HG03064 (cell line): Measurements from ENCODE around the gene MDM4.

ENCODE experiments used
- ATAC-seq: cut with Tn5 transposase; IDR thresholded peaks from one replicate; pipeline ENCODE4 v1.9.1; 2021; ENCODE audit warnings: low read depth; ENCODE audit not compliant: unreplicated experiment

Gene MDM4

DNA sequence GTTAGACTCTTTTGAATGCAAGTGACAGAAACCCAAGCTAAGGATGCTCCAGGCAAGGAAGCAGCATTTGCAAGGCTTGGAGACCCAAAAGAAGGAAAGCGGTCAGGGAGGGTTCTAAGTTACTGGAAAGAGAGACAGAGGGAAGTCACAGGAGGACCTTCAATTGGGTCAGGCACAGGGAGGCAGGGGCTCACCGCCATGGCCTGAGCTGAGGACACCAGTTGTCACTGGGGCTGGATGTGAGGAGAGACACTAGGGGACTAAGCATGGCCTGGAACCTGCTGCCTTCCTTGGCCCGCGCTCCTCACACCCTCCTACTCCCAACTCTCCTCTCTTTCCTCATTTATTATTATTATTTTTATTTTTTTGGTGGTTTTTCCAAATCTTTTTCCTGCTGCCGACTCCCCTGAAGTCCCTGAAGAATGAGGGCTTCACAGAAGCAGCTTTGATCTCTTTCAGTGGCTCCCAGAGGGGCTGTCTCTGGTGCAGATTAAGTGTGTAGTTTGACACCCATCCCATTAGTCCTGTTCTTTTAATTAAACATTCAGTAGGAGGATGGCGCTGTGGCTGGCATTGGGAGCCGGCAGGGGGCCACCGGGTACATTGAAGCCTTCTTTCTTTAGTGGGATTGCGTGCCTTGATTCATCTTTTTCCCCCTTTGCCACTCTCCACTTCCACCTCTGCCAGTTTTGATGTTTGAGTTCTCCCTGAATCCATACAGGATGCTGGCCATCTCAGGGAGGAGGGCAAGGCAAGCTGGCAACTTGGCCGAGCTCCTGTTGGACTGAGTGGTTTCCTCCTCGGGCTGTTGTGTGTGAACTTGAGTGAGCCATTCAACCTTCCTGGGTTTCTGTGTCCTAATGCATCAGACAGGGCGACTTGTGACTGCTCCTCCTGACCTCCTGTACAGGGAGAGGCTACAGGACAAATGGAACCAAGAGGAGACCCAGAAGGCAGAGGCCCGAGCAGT lies 59.3 kb downstream of the MDM4 start:
- no peak for ATAC-seq

DNA sequence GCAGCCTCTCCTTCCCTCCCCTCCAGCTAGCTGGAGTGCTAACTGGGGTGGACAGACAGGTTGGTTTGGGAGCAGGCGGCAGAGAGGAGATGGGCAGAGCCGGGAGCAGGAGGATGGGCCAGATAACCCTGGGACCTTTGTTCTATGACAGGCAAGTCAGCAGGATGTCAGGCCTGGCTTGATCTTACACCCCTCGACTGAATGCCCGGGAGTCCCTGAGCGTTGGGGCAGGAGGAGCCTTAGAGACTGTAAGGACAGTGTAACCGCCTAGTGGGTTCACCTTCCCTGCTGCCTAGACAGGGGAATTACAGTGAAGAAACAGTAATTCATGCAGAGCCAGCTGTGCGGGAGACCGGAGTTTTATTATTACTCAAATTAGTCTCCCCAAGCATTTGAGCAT lies 60.2 kb downstream of the MDM4 start:
- ATAC-seq, result no peak

DNA sequence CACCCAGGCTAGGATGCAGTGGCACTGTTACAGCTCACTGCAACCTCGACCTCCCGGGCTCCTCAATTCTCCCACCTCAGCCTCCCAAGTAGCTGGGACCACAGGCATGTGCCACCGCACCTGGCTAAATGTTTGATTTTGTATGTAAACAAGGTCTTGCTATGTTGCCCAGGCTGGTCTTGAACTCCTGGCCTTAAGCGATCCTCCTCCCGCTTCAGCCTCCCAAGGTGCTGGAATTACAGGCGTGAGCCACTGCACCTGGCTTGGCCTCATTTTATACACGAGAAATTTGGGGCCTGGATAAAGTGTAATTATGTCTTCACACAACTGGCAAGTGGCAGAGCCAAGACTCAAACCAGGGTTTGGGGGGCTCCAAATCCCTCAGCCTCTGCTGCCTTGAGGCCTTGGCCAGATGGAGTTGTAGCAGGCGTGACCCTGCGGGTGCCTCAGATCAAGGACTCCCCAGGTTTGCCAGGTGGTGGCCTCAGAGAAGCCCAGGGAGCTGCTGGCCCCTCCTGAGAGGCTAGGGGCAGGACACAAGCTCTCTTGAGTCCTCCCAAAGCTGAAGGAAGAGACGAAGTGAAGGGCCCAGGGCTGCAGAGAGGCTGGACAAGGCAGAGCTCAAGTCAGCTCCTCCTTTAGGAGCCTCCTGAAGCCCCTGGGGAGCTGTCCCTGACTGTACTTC lies 61.7 kb downstream of the MDM4 start:
- no peak for ATAC-seq

DNA sequence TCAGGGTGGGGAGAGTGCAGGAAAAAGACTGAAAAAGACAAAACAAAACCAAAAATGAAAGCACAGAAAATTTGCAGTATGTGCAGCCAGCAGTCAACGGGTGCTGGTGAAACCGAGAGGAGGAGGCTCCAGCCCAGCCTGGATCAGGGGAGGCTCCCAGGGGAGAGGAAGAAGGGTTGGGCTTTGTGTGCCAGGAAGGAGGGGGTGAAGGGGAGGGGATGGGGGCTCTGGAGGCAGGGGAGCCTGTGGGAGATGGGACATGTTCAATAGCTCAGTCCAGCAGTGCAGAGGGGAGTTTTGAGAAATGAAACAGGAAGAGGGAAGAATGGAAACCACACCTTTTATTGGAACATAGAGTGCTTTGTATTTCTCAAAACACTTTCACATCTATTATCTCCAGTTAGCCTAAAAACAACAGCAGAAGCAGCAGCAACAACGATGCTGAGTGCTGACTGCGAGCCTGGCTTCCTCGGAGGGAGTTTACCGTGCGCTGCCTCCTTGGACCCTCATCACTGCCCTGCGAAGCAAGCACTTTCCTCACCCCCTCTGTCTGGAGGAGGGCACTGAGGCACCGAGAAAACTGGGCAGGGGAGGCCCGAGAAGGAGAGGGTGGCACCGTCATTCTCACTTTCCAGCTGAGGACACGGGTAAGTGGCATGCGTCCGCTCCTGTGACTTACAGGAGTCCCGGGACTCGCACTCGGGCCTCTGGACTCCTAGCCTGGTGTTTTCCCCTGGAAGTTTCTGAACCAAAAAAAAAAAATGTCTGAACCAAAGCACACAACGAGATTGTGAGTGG lies 62.9 kb downstream of the MDM4 start:
- ATAC-seq, result peak; percentile 58

DNA sequence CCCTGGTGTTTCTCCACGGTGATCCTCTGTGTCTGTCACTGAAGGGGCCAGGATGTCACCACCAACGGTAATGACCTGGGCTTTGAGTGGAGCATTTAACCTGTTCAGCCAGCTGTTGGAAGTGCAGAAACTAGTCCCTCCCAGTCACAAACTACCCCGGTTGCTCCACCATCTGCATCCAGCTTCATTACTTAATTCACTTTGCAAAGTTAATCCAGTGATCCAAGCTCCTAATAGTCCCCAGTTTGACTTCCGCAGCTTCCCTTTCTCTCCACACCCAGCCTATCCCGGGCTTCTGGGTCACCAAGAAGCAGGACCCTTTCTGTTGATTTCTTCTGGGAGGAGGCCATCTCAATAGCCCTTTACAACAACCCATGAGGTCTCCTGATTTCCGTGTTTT lies 63.5 kb downstream of the MDM4 start:
- no peak for ATAC-seq

DNA sequence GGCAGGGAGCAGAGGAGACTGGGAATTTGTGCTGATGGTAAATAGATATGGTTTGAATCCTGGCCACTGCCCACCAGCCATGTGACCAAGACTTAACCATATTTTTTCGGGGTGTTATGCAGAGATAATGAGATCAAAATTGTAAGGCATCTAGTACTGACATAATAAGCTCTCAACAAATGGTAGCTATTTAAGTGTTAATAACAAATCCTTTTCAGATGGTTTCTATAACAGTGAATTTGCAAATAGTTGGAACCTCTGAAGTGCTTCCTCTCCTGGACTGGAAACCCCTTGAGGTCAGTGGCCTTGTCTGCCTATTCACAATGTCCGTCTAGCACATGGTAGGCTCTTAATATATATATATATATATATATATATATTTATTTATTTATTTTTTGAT lies 64.7 kb downstream of the MDM4 start:
- no peak for ATAC-seq

DNA sequence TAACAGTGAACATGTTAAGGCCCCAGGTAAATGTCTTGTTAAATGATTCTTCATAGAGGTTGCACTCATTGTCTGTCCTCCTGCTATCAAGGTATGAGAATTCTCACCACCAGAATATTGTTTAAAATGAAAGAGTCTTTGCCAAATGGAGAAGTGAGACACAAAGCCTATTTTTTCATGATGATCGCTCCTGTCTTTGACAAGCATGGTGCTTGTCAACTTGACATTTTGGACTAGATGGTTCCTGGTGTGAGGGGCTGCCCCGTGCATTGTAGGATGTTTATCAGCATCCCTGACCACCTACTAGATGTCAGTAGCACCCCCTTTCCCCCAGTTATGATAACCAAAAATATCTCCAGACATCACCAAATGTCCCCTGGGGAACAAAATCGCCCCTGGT lies 65.6 kb downstream of the MDM4 start:
- ATAC-seq, result no peak

DNA sequence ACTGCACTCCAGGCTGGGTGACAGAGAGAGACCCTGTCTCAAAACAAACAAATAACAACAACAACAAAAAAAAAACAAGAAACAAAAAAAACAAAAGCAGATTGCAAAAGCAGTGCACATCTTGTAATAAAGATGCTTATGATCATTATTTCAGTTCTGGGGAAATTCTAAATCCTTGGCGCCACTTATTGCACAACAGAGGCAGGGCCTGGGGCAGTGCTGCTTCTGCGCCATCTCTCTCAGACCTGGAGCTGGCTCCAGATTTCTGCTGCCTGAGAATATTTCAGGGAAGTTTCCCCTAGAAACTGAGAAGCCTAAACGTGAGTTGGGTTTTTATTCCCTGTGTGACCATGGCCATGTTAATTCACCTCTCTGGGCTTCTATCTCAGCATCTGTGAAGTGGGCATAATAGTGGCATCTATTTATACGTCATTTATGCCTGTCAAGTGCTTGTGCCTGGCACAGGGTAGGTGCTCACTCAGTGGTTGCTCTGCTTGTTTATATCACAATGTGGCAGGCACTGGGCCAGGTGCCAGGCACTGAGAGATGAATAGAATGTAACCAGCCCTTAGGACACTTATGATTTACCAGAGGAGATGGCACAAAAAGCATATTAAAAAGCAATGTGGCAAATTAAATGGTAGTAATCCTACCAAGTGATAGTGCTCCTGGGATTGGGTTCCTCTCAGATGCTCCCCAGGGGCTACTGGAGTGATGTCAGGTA lies 67.9 kb downstream of the MDM4 start:
- no peak for ATAC-seq

DNA sequence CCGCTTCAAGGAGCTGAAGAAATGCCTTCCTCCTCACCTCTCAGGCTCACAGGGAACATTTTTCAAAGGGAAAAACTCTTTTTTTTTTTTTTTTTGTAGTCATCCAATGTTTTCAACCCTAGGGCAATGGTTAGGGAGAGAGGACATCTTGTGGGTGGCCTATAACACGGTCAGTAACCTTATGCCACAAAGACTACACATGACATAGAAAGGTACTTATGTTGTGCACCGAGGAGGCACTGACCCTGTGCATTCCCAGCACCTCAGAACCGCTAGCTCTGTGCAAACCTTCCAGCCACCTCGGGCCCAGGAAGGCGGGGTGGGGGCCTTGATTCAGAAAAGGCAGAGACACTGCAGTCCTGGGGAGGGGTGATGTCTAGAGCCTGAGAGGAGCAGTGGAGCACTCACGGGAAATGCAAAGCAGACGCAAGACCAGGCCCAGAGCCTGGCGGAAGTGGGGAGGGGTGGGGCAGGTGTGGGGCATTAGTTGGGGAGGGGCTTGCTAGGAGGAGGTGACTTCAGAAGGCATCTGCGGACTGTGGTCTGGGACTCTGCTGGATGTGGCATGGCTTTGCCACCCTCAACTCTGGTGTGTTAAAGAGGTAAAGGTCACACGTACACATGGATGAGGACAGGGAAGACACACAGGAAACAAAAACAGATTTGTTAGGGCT lies 68.6 kb downstream of the MDM4 start:
- no peak for ATAC-seq

DNA sequence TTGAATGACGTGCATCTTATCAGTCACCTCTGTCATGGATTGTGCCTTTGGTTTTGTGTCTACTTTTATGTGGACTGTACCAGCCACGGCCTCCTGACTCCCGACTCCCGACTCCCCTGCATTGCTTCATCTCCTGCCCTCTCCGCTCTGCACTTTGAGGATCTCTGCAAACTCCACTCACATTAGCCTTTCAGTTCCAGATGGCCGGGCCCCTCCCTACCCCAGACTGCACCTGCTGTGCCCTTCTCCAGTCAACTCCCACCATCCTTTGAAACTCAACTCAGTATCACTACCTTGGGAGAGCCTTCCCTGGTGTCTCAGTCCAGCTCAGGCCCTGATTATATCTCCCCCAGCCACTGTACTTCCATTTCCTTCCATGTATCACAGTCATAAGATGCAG lies 71.4 kb downstream of the MDM4 start:
- no peak for ATAC-seq

DNA sequence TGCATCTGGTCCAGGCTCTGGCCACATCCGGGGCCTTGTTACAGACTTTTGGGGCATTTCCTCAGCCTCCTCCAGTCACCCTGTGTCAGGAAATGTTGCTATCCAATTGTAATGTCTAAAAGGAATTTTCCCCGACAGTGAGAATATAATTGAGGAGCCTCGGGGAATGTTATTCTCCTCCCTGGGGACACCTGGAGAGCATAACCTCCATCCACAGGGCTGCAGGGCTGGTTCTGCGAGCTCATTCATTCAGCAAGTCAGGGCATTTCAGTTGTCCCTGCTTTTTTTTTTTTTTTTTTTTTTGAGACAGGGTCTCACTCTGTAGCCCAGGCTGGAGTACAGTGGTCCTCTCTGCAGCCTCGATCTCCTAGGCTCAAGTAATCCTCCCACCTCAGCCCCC lies 72.6 kb downstream of the MDM4 start:
- no peak for ATAC-seq

DNA sequence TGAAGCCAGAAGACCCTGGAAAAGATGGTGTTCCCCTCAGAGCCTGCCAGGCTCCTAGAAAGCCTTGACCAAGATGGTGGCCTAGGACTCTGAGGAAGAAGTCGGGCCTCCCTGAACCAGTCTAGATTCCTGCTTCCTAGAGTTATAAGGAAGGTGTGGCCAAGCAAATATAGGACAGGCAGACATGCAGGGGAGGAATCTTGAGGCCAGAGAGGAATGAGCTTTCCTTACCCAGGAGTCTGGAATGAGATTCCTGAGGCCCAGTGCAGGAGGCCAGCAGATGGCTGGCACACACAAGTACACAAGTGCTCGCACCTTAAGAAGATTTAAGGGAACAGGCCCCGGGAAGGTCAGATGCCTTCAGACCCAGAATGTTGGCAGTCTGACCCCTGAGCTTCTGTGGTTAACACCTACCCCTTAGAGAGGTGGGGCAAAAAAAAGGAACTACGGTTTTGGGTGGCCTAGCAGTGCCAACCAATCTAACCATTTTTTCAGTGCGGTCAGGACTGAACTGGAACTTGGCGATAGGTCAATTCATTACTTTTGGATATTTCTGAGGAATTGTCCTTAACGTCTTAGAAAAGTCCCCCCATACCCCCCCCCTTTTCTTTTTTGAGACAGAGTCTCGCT lies 73.3 kb downstream of the MDM4 start:
- ATAC-seq, result no peak

DNA sequence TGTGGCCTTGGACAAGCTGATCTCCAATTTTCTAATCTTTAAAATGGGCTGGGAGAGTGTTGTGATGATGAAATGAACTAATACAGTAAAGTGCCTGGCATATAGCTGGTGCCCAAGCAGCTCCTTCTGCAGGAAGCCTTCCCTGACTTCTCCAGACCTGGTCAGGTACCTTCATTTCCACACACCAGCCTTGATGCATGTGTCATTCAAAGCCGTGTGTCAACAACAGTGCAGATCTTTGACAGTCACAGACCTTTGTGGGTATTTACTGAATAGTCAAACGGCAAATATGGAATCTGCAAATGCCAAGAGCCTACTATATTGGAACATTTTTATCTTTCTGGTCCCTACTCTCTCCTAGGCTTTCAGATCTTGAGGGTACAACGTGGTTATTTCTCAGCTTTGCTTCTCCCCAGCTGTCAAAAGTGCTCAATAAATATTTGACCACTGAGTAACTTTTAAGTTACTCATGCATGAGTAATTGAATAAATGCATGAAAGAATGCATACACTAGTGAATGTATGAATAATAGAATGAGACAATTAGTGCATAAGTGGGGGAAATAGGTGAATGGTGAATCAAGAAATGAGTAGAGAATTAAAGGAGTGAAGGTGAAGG lies 75.4 kb downstream of the MDM4 start:
- no peak for ATAC-seq

DNA sequence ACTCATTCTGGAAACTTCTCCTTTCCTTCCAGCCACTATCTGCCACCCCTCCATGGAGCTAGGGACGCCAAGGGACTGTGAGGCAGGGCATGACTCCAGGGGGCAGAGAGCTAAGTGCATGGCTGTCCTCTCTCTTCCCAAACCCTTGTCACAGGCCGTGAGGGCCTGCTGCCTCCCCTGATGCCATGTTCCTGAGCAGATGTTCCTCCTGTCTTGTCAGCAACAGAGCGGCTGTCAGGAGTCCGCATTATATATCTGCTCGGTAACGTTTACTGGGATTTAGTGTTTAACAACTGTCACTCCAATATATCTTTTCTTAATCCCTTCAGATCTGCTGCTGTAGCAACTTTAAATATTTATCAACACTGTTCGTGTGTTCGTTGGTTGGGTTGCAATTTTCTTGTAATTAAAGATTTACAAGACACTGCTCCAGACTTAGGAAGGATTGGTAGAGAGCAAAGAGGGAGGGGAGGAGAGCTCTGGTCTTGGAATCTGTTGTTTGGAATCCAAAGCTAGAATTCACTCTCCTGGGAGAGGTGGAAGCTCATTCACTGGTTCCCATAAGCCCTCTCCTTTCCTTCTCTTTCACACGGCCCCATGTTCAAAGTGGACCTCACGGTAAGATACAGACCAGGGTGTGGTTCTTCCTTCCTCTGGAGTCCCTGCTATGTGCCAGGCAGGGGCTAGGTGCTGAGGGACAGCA lies 76.2 kb downstream of the MDM4 start:
- no peak for ATAC-seq

DNA sequence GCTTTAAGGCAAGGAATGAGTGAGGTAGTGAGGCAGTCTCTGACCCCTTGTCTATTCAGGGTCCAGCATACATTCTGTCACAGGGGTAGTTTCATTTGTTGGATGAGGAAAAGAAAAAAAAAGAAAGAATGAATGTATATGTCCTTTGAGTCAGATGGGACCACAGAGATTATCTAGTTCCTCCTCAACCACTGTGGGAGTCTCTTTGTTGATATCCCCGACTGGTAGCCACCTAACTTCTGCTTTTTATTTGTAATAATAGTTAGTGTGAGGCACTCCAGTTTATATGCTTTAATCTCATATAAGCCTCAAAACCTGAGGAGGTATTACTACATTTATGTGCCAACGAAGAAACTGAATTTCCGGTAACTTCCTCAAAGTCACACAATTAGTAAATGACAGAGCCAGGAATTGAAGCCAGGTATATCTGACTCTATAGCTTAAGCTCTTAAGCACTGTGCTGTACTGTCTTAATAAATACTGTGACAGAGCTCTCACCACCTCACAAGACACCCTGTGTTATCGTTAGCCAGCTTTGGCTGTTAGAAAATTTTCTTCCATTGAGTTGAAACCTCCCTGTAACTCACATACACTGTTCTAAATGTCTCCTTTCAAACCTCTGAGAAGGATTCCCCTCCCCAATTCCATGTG lies 82.2 kb downstream of the MDM4 start:
- no peak for ATAC-seq

DNA sequence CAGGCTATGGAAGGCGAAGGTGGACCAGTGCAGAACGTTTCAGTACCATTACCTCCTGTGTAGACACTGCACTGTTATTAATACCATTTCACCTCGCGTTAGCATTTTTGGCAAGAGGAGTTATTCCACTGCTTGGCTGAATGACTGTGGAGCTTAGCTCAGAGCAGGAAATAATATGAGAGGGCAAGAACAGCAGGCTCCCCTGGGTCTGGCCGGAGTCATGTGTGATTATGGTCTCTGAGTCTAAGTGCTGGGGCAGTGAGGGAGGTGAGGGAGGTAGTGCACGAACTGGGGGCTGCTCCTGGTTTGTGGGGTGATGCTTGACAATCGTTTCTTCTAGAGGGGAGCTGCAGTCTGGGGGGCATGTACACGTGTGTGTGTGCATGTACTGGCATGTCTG lies 82.9 kb downstream of the MDM4 start:
- no peak for ATAC-seq

DNA sequence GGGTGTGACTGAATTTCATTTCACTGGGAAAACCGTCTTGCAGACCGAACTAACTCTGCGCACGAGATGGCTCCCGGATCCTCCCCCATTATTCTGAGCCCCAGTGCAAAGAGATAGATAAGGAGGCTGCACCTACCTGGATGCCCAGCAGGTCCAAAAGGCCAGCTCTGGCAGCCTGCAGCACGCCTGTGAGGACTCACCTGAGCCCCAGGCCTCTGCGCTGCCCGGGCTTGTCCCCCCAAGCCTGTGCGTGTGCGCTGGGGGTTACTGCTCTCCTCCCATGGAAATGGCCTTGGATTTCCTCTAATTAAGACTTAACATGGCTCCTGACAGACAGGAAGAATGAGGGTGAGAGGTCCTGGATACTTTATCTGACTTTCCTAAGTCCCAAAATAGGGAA lies 83.4 kb downstream of the MDM4 start:
- no peak for ATAC-seq

DNA sequence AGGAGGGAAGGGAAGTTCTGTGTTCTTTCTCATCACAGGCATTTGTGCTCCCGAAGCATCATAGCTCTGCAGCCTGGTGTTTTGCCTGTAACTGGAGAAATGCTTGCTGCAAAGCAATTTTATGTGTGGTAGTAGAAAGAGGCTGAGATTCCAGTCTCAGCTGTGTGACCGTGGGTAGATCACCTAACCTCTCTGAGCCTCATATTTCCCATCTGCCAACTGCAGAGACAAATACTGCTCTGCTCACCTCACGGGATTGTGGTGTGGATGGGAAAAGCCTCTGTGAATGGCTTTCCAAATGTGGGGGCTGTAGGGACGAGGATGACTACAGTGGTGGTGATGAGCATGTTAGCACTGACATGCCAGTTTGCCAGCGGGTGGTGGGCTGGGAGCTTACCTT lies 84.0 kb downstream of the MDM4 start:
- no peak for ATAC-seq
